ENCODE data around the gene DAP. TPM values are rescaled to one million over a fixed set of nuclear protein-coding genes. Genes with fewer than 3 reads are reported as not detected.

DAP gene
- total RNA-seq, 1 donor from 2014 or later: 102 TPM

- TF ChIP-seq CTCF (conservative IDR thresholded peaks at IDR 0.05): no peak
- Mint-ChIP-seq H3K27me3 (no peaks in the 10 kb centered on the region), H3K36me3 (peaks cover 53% of the 10 kb centered on the region), H3K27ac (no peak overlapping the region), H3K4me3 (no peak overlapping the region), H3K4me1 (ENCODE audit: unreplicated experiment) (peaks cover 8% of the 10 kb centered on the region), H3K9me3 (no peaks in the 10 kb centered on the region)
- no peak for DNase-seq (ENCODE audit: extremely low spot score, unreplicated experiment)
These were observed 45.3 kb downstream of the DAP start for GRCh38 chr5:10715605-10716290.

GRCh38 chr5:10712574-10713366, 48.3 kb downstream of the DAP start:
- H3K27ac Mint-ChIP-seq: no peak overlapping the region
- H3K36me3 Mint-ChIP-seq: peaks cover 49% of the 10 kb centered on the region
- H3K4me3 Mint-ChIP-seq: no peak overlapping the region
- no peak for DNase-seq (ENCODE audit: extremely low spot score, unreplicated experiment)
- peaks cover 9% of the 10 kb centered on the region for H3K4me1 Mint-ChIP-seq (ENCODE audit: unreplicated experiment)
- H3K27me3 Mint-ChIP-seq: no peaks in the 10 kb centered on the region
- no peak for TF ChIP-seq CTCF (conservative IDR thresholded peaks at IDR 0.05)
- no peaks in the 10 kb centered on the region for H3K9me3 Mint-ChIP-seq

- H3K27ac Mint-ChIP-seq: no peak overlapping the region
- no peak overlapping the region for H3K4me3 Mint-ChIP-seq
- no peak for DNase-seq (ENCODE audit: extremely low spot score, unreplicated experiment)
- no peaks in the 10 kb centered on the region for H3K9me3 Mint-ChIP-seq
- H3K4me1 Mint-ChIP-seq (ENCODE audit: unreplicated experiment): peaks cover 14% of the 10 kb centered on the region
- H3K36me3 Mint-ChIP-seq: peaks cover 44% of the 10 kb centered on the region
- TF ChIP-seq CTCF (conservative IDR thresholded peaks at IDR 0.05): no peak
- no peaks in the 10 kb centered on the region for H3K27me3 Mint-ChIP-seq
These were observed 49.5 kb downstream of the DAP start for GRCh38 chr5:10711562-10711961.

GRCh38 chr5:10710513-10711128, 50.4 kb downstream of the DAP start:
- H3K27ac Mint-ChIP-seq: peak overlapping the region; percentile 30
- TF ChIP-seq CTCF (conservative IDR thresholded peaks at IDR 0.05): no peak
- peaks cover 18% of the 10 kb centered on the region for H3K4me1 Mint-ChIP-seq (ENCODE audit: unreplicated experiment)
- DNase-seq (ENCODE audit: extremely low spot score, unreplicated experiment): no peak
- H3K9me3 Mint-ChIP-seq: no peaks in the 10 kb centered on the region
- peaks cover 43% of the 10 kb centered on the region for H3K36me3 Mint-ChIP-seq
- H3K27me3 Mint-ChIP-seq: no peaks in the 10 kb centered on the region
- no peak overlapping the region for H3K4me3 Mint-ChIP-seq

- no peak overlapping the region for H3K4me3 Mint-ChIP-seq
- no peaks in the 10 kb centered on the region for H3K9me3 Mint-ChIP-seq
- DNase-seq (ENCODE audit: extremely low spot score, unreplicated experiment): no peak
- no peak overlapping the region for H3K27ac Mint-ChIP-seq
- no peaks in the 10 kb centered on the region for H3K27me3 Mint-ChIP-seq
- H3K36me3 Mint-ChIP-seq: peaks cover 39% of the 10 kb centered on the region
- no peak for TF ChIP-seq CTCF (conservative IDR thresholded peaks at IDR 0.05)
- peaks cover 25% of the 10 kb centered on the region for H3K4me1 Mint-ChIP-seq (ENCODE audit: unreplicated experiment)
These were observed 51.1 kb downstream of the DAP start for GRCh38 chr5:10709933-10710332.

Measured in type B pancreatic cell (in vitro differentiated cells).